ENCODE results near the gene CARD14.

Gene CARD14

DNA sequence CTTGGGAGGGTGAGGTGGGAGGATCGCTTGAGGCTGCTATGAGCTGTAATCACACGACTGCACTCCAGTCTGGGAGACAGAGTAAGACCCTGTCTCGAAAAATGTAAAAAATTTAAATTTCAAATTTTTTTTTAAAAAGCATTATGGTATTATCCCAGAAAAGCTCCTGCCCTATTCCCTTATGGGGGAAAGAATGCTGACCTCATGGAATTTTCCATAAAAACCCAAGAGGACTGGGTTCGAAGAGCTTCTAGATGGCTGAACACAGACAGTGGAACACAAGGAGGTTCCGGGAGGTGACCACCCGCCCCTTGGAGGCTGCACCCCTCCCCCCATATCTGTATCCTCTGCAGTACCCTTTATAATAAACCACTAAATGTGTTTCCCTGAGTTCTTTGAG is 26.9 kb upstream of the CARD14 start:
- TF ChIP-seq, protein P1, sequence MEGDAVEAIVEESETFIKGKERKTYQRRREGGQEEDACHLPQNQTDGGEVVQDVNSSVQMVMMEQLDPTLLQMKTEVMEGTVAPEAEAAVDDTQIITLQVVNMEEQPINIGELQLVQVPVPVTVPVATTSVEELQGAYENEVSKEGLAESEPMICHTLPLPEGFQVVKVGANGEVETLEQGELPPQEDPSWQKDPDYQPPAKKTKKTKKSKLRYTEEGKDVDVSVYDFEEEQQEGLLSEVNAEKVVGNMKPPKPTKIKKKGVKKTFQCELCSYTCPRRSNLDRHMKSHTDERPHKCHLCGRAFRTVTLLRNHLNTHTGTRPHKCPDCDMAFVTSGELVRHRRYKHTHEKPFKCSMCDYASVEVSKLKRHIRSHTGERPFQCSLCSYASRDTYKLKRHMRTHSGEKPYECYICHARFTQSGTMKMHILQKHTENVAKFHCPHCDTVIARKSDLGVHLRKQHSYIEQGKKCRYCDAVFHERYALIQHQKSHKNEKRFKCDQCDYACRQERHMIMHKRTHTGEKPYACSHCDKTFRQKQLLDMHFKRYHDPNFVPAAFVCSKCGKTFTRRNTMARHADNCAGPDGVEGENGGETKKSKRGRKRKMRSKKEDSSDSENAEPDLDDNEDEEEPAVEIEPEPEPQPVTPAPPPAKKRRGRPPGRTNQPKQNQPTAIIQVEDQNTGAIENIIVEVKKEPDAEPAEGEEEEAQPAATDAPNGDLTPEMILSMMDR (IDR thresholded peaks at IDR 0.05), result no peak

DNA sequence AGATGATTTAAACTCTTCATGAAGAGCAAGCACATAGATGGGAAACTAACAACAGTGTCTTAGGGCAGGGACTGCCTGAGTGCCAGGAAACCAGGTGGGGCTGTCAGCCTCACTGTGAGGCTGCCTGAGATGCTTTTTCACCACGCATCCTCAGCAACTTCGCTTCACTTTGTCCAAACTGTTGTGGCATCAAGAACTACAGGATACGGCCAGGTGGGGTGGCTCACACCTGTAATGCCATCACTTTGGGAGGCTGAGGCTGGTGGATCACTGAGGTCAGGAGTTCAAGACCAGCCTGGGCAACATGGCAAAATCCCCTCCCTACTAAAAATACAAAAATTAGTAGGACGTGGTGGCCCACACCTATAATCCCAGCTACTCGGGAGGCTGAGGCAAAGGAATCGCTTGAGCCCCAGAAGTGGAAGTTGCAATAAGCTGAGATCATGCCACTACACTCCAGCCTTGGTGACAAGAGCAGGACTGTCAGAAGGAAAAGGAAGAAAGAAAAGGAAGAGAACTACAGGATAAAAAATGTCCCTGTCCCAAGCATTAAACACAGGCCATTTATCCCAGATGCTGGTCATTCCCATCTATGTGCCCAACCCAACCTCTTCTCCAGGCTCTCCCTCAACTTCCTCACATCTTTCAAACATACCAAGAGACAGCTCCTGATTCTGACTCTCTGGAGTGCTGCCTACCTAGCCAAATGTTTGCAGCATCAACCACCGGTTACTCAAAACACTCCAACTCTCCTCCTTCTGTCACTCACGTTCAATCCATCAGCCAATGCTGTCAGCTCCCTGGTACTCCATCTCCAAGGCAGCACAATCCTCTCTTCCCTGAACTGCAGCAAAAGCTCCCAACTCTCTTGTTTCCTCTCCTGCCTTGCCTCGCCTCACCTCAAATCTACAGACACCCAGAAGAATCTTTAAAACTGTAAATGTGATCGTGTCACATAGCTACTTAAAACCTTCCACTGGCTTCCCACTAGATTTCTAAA is 24.5 kb upstream of the CARD14 start:
- TF ChIP-seq, protein P1 (IDR thresholded peaks at IDR 0.05), result no peak

- TF ChIP-seq, protein P1 (IDR thresholded peaks at IDR 0.05), result no peak
Observed at GRCh38 chr17:80146121-80147034, 23.5 kb upstream of the CARD14 start.

GRCh38 chr17:80147035-80147822 is 22.6 kb upstream of the CARD14 start, which contains the start of gene EIF4A3:
Gene EIF4A3 (minus strand): TSS chr17:80147128. CDS start chr17:80146961, 167 bp downstream.
- TF ChIP-seq, protein P1 (IDR thresholded peaks at IDR 0.05), result no peak

DNA sequence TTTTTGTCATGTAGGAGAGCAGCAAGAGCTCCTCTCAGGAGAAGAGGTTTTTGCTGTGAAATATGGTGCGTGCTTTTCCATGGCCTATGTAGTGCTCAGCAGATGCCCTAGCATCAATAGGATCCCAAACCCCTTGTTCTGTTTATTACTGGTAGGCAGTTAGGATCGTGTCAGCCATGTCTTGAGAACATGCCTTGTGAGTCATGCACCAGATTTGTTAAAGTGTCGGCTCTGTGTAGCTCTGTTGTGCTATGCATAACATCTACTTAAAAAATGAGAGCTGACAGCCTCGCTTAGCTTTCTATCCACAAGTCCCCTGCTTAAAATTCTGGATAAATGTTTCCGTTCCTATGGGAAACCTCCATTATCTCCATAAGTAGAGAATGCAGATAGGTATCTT is 18.5 kb upstream of the CARD14 start:
- TF ChIP-seq, protein P1 (IDR thresholded peaks at IDR 0.05), result no peak

- TF ChIP-seq, protein P1 (IDR thresholded peaks at IDR 0.05), result no peak
Observed at GRCh38 chr17:80152081-80152702, 17.6 kb upstream of the CARD14 start.

Measured in LNCAP (cell line).